Activated CD4-positive, alpha-beta T cell treated with anti-CD3 and anti-CD28 coated beads, Interleukin-2, amount 10 ng/mL, durations not matched to agents 24 days and 14 days (primary cell): ENCODE measurements around the gene ATP8A1. TPM values are rescaled to one million over a fixed set of nuclear protein-coding genes. Genes with fewer than 3 reads are reported as not detected.
"Not testable (repeated sequence)": the region's sequence is repeated elsewhere in the genome, so short reads cannot be mapped to it uniquely, and the experiment has no call there.

Experiments
- DNase-seq: peaks from one replicate; pipeline ENCODE4 v3.0.0; 2022
- H3K27ac Mint-ChIP-seq: one replicate; pipeline ENCODE4 v1.8.0; 2022; ENCODE audit warnings: mild to moderate bottlenecking, mixed read lengths
- H3K27me3 Mint-ChIP-seq: one replicate; pipeline ENCODE4 v1.8.0; 2022; ENCODE audit warnings: mixed read lengths
- H3K36me3 Mint-ChIP-seq: one replicate; pipeline ENCODE4 v1.8.0; 2022; ENCODE audit warnings: low read depth, mild to moderate bottlenecking, mixed read lengths
- H3K4me1 Mint-ChIP-seq: one replicate; pipeline ENCODE4 v1.8.0; 2021; ENCODE audit warnings: mixed read lengths
- H3K4me3 Mint-ChIP-seq: one replicate; pipeline ENCODE4 v1.8.0; 2022; ENCODE audit warnings: mild to moderate bottlenecking, moderate library complexity, mixed read lengths
- H3K9me3 Mint-ChIP-seq: one replicate; pipeline ENCODE4 v1.8.0; 2021; ENCODE audit warnings: mixed read lengths
- intact Hi-C: fragments of 100-400 bp; cut with micrococcal nuclease; formaldehyde crosslinking; loops from one replicate; pipeline ENCODE4 v1.15.1; 2023
- total RNA-seq: library from RNA; stranded (reverse); gene quantifications from 2 replicates; pipeline ENCODE4 v1.2.3, GENCODE V29; 2022

Gene ATP8A1
- total RNA-seq, 1 donor from 2014 or later = 24.3 TPM

- Mint-ChIP-seq H3K4me1 (peaks cover 38% of the 10 kb centered on the region), H3K27ac (peak overlapping the region; percentile 17), H3K9me3 (peaks cover 2% of the 10 kb centered on the region), H3K4me3 (peak overlapping the region; percentile 95), H3K27me3 (peaks cover 6% of the 10 kb centered on the region), H3K36me3 (peaks cover 11% of the 10 kb centered on the region)
- no peak for DNase-seq
- intact Hi-C loops = loop anchor here (10.0 kb wide), 1 partner anchor 263 kb away; the partner anchor contains the start of gene SHISA3
Measured at GRCh38 chr4:42658261-42658660, 1.4 kb upstream of the ATP8A1 start.

DNA sequence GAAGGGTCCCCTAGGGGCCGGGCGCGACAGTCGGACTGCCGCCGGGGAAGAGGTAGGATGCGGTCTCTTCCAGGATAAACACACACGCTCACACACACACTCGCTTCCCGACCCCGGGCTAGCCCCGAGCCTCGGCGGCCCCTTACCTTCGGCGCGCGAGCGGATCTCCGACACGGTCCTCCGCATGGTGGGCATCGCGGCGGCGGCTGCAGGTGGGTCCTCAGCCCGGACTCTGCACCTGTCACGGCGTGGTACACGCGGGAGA lies 294 bp downstream of the ATP8A1 start:
- Mint-ChIP-seq H3K36me3 (peaks cover 23% of the 10 kb centered on the region), H3K27me3 (no peaks in the 10 kb centered on the region), H3K4me1 (peaks cover 45% of the 10 kb centered on the region), H3K27ac (peak overlapping the region; percentile 96), H3K4me3 (peak overlapping the region; percentile 97), H3K9me3 (peaks cover 15% of the 10 kb centered on the region)
- intact Hi-C loops = loop anchor here (10.0 kb wide), 1 partner anchor 262 kb away; the partner anchor contains the start of gene SHISA3
- no peak for DNase-seq

GRCh38 chr4:42655921-42656678 lies 805 bp downstream of the ATP8A1 start:
- Mint-ChIP-seq H3K4me1 (peaks cover 45% of the 10 kb centered on the region), H3K27ac (peak overlapping the region; percentile 96), H3K27me3 (no peaks in the 10 kb centered on the region), H3K4me3 (peak overlapping the region; percentile 97), H3K36me3 (peaks cover 25% of the 10 kb centered on the region), H3K9me3 (peaks cover 15% of the 10 kb centered on the region)
- intact Hi-C loops = loop anchor here (2.0 to 10.0 kb wide), 2 partner anchors 87 to 261 kb away; partner anchors contain the start of gene SHISA3
- peak; percentile 86 for DNase-seq

GRCh38 chr4:42655269-42655637 lies 1.7 kb downstream of the ATP8A1 start:
- intact Hi-C loops = loop anchor here (2.0 to 10.0 kb wide), 2 partner anchors 86 to 260 kb away; partner anchors contain the start of gene SHISA3
- DNase-seq = no peak
- Mint-ChIP-seq H3K4me3 (peak overlapping the region; percentile 97), H3K4me1 (peaks cover 45% of the 10 kb centered on the region), H3K27me3 (no peaks in the 10 kb centered on the region), H3K27ac (peak overlapping the region; percentile 96), H3K9me3 (peaks cover 15% of the 10 kb centered on the region), H3K36me3 (peaks cover 29% of the 10 kb centered on the region)

DNA sequence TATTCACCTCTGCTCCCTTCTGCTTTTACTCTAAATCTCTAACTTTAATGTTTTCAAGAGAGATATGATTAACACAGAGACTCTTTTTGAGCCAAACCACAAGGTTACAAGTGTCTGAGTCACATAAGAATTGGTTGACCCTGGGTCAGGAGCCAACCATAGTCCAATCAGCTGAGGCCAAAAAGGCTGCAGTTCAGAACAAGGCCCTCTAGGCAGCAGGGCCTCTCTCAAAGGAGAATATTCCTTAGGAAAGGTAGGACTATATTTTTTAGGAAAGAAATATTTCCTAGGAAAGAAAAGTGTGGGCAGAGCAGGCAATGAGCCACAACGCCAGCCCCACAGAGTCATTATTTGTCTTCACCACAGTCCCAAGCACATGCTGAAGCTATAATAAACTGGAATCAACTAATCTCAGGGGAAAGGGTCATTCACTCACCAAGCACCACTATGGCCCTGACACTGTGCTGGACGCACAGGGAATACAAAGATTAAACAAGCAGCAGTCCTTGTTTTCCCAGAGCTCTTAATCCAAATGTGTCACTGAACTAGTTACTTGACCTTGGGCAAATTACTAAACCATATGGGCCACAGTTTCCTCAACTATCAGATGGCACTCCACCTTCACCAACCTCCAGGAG lies 2.2 kb downstream of the ATP8A1 start:
- peaks cover 15% of the 10 kb centered on the region for H3K9me3 Mint-ChIP-seq
- H3K4me3 Mint-ChIP-seq = peak overlapping the region; percentile 97
- peak overlapping the region; percentile 96 for H3K27ac Mint-ChIP-seq
- no peaks in the 10 kb centered on the region for H3K27me3 Mint-ChIP-seq
- H3K36me3 Mint-ChIP-seq = peaks cover 30% of the 10 kb centered on the region
- DNase-seq = peak; percentile 64
- H3K4me1 Mint-ChIP-seq = peaks cover 45% of the 10 kb centered on the region
- intact Hi-C loops = loop anchor here (1.0 to 10.0 kb wide), 4 partner anchors 13 to 260 kb away; partner anchors contain the start of gene SHISA3

GRCh38 chr4:42653626-42654560 lies 3.0 kb downstream of the ATP8A1 start:
- peak overlapping the region; percentile 96 for H3K27ac Mint-ChIP-seq
- H3K4me1 Mint-ChIP-seq = peaks cover 47% of the 10 kb centered on the region
- H3K27me3 Mint-ChIP-seq = no peaks in the 10 kb centered on the region
- peaks cover 15% of the 10 kb centered on the region for H3K9me3 Mint-ChIP-seq
- intact Hi-C loops = loop anchor here (1.0 to 10.0 kb wide), 4 partner anchors 13 to 259 kb away; partner anchors contain the start of gene SHISA3
- DNase-seq = no peak
- H3K36me3 Mint-ChIP-seq = peaks cover 34% of the 10 kb centered on the region
- peak overlapping the region; percentile 97 for H3K4me3 Mint-ChIP-seq

DNA sequence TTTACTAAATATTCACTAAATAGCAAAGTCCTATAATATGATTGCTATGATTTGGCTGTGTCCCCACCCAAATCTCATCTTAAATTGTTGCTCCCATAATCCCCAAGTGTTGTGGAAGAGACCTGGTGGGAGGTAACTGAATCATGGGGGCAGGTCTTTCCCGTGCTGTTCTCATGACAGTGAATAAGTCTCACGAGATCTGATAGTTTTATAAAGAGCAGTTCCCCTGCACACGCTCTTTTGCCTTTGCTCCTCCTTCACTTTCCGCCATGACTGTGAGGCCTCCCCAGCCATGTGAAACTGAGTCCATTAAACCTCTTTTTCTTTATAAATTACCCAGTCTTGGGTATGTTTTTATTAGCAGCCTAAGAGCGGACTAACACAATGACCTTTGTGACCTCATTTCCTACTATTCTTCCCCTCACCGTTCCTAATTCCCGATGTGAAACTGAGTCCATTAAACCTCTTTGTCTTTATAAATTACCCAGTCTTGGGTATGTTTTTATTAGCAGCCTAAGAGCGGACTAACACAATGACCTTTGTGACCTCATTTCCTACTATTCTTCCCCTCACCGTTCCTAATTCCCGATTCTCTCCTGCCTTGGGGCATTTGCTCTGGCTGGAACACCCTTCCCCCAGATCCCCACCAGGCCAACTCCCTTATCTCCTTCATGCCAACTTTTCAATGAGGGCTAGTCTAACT lies 4.2 kb downstream of the ATP8A1 start:
- intact Hi-C loops = loop anchor here (10.0 kb wide), 1 partner anchor 258 kb away; the partner anchor contains the start of gene SHISA3

GRCh38 chr4:42649870-42650269 lies 7.0 kb downstream of the ATP8A1 start:
- Mint-ChIP-seq H3K9me3 (peaks cover 15% of the 10 kb centered on the region), H3K36me3 (peaks cover 38% of the 10 kb centered on the region), H3K4me1 (peaks cover 29% of the 10 kb centered on the region), H3K27ac (no peak overlapping the region), H3K4me3 (no peak overlapping the region), H3K27me3 (no peaks in the 10 kb centered on the region)
- DNase-seq = peak; percentile 51
- intact Hi-C loops = loop anchor here (10.0 kb wide), 1 partner anchor 255 kb away; the partner anchor contains the start of gene SHISA3

More for the DNA sequence above, 4.2 kb downstream of the ATP8A1 start:
- H3K4me3 Mint-ChIP-seq, H3K27ac Mint-ChIP-seq, DNase-seq, H3K27me3 Mint-ChIP-seq: not testable (repeated sequence)
- Mint-ChIP-seq H3K36me3 (peaks cover 34% of the 10 kb centered on the region), H3K4me1 (peaks cover 40% of the 10 kb centered on the region), H3K9me3 (peaks cover 15% of the 10 kb centered on the region)

- Mint-ChIP-seq H3K9me3 (peaks cover 2% of the 10 kb centered on the region), H3K4me1 (peaks cover 24% of the 10 kb centered on the region), H3K27ac (no peak overlapping the region), H3K36me3 (peaks cover 17% of the 10 kb centered on the region), H3K4me3 (no peak overlapping the region), H3K27me3 (no peaks in the 10 kb centered on the region)
- intact Hi-C loops = no loop called here
- no peak for DNase-seq
Measured at GRCh38 chr4:42646999-42647541, 9.8 kb downstream of the ATP8A1 start.

DNA sequence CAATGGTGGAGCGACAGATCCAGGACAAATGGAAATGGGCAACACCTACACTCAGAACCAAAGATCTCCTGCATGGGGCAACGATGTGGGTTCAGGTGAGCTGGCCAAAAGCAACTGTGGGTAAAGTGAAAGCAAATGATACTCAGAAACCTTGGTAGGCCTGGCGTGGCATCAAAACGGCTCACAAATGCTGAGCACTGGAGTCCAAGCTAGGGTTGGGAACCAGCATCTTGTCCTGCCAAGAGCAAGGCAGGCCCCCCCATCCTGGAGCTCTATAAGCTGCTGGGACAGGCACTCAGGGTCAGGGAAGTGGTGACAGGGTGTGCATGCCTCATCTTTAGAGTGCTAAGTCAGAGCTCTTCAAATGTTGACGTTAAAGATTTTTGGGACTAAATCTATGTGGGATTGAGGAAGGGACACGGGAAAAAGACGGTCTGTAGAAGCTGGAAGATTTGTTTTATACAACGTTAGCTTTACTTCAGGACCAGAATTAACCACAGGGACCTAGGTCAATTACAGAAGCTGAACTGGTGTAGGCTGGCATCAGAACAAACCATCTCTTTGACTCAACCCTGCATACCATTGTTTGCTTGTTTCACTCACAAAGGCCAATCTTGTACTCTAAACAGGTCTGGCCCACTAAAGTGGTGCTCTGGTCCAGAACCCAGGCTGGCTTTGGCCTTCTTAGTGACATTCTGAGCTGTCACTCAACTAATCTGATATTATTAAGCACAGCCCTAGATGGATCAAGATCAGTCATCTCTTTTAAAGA lies 10.7 kb downstream of the ATP8A1 start:
- Mint-ChIP-seq H3K9me3 (no peaks in the 10 kb centered on the region), H3K4me3 (no peak overlapping the region), H3K36me3 (peaks cover 13% of the 10 kb centered on the region), H3K4me1 (peaks cover 27% of the 10 kb centered on the region), H3K27ac (no peak overlapping the region), H3K27me3 (no peaks in the 10 kb centered on the region)
- intact Hi-C loops = no loop called here
- peak; percentile 26 for DNase-seq

GRCh38 chr4:42644897-42645296 lies 12.0 kb downstream of the ATP8A1 start:
- H3K36me3 Mint-ChIP-seq = peaks cover 9% of the 10 kb centered on the region
- no peak overlapping the region for H3K4me3 Mint-ChIP-seq
- no peaks in the 10 kb centered on the region for H3K27me3 Mint-ChIP-seq
- H3K27ac Mint-ChIP-seq = no peak overlapping the region
- no peaks in the 10 kb centered on the region for H3K9me3 Mint-ChIP-seq
- DNase-seq = no peak
- intact Hi-C loops = no loop called here
- H3K4me1 Mint-ChIP-seq = peaks cover 35% of the 10 kb centered on the region

DNA sequence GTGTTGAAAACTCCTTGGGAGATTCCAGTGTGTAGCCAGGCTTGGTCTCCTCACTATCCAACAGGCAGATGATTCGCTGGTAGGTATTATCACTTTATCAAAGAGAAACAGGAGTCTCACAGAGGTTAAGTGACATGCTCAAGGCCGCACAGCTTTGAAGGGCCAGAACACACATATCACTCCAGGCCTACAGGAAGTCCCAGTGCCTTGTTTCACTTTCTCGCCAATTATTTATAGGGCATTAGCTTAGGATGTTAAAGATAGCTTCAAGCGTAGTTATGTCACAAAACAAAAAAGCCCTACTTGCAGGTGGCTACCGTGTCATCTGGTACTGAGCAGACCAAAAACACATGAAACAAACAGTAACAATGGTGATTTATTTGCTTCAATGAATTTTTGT lies 13.2 kb downstream of the ATP8A1 start:
- Mint-ChIP-seq H3K36me3 (peaks cover 3% of the 10 kb centered on the region), H3K4me1 (peaks cover 40% of the 10 kb centered on the region), H3K27ac (no peak overlapping the region), H3K27me3 (no peaks in the 10 kb centered on the region), H3K9me3 (no peaks in the 10 kb centered on the region), H3K4me3 (no peak overlapping the region)
- no peak for DNase-seq
- intact Hi-C loops = no loop called here
